H4 (cell line): ENCODE results near the gene TSPYL2. TPM values are rescaled to one million over a fixed set of nuclear protein-coding genes. Genes with fewer than 3 reads are reported as not detected.

Experiments
- DNase-seq: peaks from one replicate; pipeline ENCODE4 v3.0.0-alpha.2; 2015; ENCODE audit warnings: low spot score
- total RNA-seq: library from RNA; depleted of rRNA; stranded (reverse); fragments of >200 nt; shearing (Covaris generic); gene quantifications from 2 replicates; pipeline ENCODE4 v1.2.3, GENCODE V29; 2014; rRNA removed

Gene TSPYL2
- total RNA-seq, result 7.5 and 10.3 TPM in 2 replicates

DNA sequence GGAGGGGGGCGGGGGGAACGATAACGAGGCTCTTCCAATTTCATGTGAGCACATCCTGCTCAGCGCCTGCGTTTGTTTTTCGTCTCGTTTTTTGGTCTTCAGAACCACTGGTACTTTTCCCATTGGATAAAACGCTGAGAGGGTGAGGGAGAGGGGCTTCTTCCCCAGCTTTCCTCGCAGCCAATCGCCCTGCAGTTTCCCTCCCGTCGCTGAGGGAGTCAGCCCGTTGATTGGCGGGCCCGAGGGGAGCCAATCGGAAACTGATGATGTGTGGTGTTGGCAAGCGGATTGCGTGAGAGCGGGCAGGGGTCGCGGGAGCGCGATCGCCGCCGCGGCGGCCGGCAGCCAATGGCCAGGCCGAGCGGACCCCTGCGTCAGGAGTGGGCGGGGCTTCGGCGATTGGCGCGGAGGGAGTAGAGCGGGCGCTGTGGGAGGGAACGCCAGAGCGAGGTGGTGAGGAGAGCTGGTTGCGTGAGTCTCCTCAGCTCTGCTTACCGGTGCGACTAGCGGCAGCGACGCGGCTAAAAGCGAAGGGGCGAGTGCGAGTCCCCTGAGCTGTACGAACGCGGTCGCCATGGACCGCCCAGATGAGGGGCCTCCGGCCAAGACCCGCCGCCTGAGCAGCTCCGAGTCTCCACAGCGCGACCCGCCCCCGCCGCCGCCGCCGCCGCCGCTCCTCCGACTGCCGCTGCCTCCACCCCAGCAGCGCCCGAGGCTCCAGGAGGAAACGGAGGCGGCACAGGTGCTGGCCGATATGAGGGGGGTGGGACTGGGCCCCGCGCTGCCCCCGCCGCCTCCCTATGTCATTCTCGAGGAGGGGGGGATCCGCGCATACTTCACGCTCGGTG lies at the start of gene TSPYL2:
TSPYL2 (plus strand) TSS at position 443 of the 848 bp plus-strand sequence; CDS start at position 575, 132 bp downstream.
- peak; percentile 96 for DNase-seq

DNA sequence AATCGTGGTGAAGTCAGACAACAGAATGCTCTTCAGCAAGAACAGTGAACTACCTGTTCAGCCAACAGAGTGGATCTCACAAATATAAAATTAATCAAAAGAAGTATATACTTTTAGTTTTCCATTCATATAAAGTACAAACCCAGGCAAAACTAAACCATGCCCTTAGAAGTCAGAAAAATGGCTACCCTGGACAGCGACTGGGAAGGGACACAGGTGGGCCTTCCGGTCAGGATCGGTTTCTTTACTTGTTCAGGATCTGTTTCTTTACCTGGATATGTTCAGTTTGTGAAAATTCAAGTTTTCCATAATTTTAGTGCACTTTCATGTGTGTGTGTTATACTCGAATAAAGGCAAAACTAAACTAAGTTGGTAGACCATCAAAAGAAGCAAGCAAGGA lies 46.0 kb upstream of the TSPYL2 start:
- DNase-seq, result no peak

GRCh38 chrX:53039236-53039635 lies 42.9 kb upstream of the TSPYL2 start:
- DNase-seq, result no peak

GRCh38 chrX:53044995-53045394 lies 37.2 kb upstream of the TSPYL2 start:
- DNase-seq, result no peak

- DNase-seq, result no peak
Observed at GRCh38 chrX:53047228-53047627, 34.9 kb upstream of the TSPYL2 start.

DNA sequence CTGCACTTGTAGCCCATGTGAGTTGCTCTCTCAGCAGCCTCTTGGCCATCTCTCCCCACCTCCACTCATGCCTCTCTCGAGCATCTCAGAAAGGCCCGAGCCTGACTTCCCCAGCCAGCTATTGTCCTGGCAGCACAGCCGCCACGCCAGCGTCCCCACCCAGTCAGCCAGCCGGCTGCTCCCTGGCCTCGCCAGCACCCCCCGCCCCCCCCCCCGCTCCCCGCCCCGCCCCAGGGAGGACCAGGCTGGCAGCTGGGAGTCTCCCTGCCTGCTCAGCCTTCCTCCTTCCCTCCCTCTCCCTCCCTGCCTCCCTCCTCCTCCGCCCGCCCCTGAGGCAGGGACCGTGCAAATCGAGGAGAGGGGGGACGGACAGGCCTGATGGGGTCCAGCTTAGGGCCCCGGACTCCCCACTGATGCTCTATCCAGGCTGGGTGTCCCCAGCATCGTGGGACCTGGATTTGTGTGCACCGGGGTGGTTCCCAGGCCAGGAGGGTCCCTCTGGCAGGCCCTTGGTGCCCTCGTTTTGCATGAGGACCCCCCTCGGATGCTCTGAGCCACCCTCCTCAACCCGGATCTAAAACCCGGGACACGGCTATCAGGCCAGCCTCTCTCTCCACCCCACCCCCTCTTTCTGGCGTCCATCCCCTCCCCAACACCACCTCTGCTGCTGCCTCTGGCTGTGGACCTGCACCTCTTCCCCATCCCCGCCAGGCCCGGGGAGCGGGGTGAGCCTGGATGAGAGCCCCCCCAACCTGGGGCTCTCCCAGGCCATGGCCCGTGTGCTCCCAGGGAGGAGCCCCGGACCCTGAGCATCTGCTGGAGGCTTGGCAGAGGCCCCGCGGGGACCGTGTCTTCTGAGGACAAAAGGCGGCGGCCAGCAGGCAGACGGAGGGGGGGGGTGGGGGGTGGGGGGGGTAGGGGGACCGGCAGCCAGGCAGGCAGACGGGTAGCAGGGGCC lies 33.7 kb upstream of the TSPYL2 start, which contains the start of gene GPR173:
GPR173 (plus strand) TSS at position 621 of the 958 bp plus-strand sequence. CDS start 27,833 bp downstream, outside the sequence.
- DNase-seq, result peak; percentile 64

DNA sequence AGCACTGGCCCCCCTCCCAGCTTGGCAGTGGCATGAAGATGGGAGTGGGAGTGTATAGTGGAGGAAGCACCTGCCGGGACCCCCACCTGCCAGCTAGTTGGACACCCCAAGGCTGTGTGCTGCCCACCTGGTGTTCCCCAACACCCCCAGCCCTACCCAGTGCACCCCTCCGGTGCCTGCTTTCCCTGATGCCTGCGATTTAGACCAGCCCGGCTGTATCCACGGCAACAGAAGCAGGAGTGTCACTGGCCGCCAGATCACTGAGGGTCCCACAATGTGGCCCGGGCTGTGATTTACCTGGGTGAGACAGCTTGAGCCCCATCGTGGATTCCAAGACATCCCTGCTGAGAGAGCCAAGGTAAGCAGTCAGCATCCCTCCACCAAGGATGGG lies 33.0 kb upstream of the TSPYL2 start:
- DNase-seq, result no peak

DNA sequence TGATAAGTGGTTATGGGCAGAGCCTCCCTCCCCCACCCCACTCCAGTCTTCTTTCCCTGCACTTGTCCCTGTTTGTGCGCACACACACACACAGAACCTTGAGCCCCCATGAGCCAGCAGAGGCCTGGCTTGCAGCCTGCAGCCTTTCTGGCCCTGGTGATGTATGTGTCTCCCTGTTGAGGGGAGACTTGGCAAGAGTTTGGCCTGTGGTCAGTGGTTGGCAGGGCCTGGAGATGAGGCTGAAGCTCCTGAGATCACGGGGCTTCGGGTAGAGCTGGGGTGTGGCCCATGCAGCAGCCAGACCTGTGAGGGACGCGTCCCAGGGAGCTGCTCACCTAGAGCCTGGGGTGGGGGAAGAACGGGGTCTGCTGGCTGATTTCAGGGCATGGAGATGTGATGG lies 31.3 kb upstream of the TSPYL2 start:
- DNase-seq, result no peak

DNA sequence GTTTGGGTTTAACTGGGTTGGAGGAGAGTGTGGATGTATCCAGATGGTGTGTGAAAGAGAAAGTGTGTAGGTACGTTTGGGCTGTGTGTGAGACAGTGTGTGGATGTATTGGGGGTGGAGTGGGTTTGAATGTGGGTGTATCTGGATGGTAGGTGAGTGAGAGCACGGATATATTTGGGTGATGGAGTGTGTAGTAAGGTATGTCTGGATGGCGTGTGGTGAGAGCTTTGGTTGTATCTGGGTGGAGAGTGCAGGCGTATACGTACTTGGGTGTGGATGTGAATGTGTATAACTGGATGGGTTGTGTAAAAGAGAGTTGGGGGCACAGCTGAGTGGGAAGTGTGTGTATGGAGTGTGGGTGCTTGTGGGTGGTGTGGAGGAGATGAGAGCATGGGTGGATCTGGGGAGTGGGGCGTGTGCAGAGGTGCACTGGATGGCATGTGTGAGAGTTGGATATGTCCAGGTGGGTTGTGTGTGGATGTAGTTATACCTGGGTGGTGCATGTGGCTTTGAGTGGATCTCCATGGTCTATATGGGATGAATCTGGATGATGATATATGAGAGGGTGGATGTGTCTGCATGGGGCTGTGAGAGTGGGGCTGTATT lies 26.8 kb upstream of the TSPYL2 start:
- DNase-seq, result no peak

DNA sequence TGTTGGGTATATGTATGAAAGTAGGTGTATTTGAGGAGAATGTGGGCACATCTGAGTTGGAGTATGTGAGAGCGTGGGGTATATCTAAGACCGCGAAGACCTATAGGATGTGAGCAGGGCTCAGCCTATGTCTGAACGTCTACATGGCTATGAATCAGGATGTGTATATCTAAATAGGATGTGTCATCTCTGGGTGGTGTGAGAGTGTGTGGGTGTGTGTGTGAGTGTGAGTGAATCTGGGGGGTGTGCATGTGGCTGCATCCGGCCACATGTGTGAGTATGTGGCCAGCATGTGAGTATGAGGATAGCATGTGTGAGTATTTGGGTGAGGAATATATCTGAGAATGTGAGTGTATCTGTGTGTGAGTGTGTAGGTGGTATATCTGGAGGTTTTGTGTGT lies 25.9 kb upstream of the TSPYL2 start:
- no peak for DNase-seq

- no peak for DNase-seq
Observed at GRCh38 chrX:53065104-53065503, 17.1 kb upstream of the TSPYL2 start.

- no peak for DNase-seq
Observed at GRCh38 chrX:53071064-53071463, 11.1 kb upstream of the TSPYL2 start.

- DNase-seq, result peak; percentile 51
Observed at GRCh38 chrX:53071604-53072417, 10.4 kb upstream of the TSPYL2 start.

- no peak for DNase-seq
Observed at GRCh38 chrX:53072418-53073114, 9.6 kb upstream of the TSPYL2 start.

DNA sequence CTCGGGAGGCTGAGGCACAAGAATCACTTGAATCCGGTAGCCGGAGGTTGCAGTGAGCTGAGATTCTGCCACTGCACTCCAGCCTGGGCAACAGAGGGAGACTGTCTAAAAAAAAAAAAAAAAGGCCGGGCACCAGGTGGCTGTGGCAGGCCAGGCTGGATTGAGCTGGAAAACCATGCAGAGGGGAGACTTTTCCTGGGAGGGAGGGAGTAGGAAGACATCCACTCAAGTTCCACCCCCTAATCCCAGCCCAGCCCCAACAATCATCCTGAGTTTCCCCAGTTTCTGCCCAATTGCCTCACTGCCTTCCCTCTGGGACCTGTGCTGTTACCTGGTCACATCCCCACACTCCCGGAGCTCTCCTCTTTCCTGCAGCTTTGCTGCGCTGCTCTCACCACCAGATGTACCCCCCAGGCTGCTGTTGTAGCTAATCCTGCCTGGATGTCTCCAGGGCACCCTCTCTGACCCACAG lies 9.0 kb upstream of the TSPYL2 start:
- no peak for DNase-seq

DNA sequence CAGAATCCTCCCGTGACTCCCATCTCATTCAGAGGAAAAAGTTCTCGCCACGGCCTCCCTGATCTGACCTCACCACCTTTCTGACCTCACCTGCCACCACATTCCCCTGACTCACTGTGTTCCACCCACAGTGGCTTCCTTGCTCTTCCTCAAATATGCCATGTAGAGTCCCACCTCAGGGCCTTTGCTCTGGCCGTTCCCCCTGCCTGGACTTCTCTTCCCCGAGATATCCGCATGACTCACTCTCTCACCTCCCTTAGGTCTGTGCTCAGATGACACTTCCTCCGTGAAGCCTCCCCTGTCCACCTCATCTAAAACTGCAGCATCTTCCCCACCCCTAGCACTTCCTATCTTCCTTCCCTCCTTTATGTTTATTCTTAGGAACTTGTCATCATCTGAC lies 7.2 kb upstream of the TSPYL2 start:
- no peak for DNase-seq

DNA sequence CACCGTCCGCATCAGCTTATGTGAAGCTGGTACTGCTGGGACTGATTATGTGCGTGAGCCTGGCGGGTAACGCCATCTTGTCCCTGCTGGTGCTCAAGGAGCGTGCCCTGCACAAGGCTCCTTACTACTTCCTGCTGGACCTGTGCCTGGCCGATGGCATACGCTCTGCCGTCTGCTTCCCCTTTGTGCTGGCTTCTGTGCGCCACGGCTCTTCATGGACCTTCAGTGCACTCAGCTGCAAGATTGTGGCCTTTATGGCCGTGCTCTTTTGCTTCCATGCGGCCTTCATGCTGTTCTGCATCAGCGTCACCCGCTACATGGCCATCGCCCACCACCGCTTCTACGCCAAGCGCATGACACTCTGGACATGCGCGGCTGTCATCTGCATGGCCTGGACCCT lies 5.5 kb upstream of the TSPYL2 start:
- DNase-seq, result no peak

- no peak for DNase-seq
Observed at GRCh38 chrX:53077207-53078197, 4.7 kb upstream of the TSPYL2 start.

- DNase-seq, result no peak
Observed at GRCh38 chrX:53078943-53079342, 3.2 kb upstream of the TSPYL2 start.
